OCI-LY7 (cell line): ENCODE measurements around the gene LRRK1. TPM values are rescaled to one million over a fixed set of nuclear protein-coding genes. Genes with fewer than 3 reads are reported as not detected.

Source experiments
- BruUV-seq: library from RNA; stranded (reverse); fragments of 400-500 nt; replicated peaks from 2 replicates; lab custom pipeline; 2021; lab: Mats Ljungman, UMichigan
- CTCF ChIA-PET: fragments of 300-600 bp; sonication (Branson Sonifier 250); formaldehyde crosslinking; loops from one replicate; lab custom pipeline; 2022; ENCODE audit warnings: antibody characterized with exemption; ENCODE audit not compliant: unreplicated experiment; lab: Charles Lee
- POLR2A ChIA-PET: fragments of 300-600 bp; sonication (Branson Sonifier 250); formaldehyde crosslinking; loops from one replicate; lab custom pipeline; 2022; ENCODE audit warnings: antibody characterized with exemption; lab: Charles Lee
- DNase-seq: peaks from one replicate; pipeline ENCODE4 v3.0.0-alpha.2; 2015; ENCODE audit warnings: low spot score
- H2AFZ ChIP-seq: fragments of 200-600 bp; sonication (generic), shearing (Covaris generic); 2 replicates; pipeline ENCODE4 v1.6.1; 2014; ENCODE audit warnings: mild to moderate bottlenecking, antibody characterized with exemption, low read length, moderate library complexity
- H3K27ac ChIP-seq: fragments of 200-600 bp; sonication (generic); 2 replicates; pipeline ENCODE4 v1.5.1; 2014; ENCODE audit warnings: mixed run types, low read depth, mild to moderate bottlenecking, moderate library complexity, low read length, inconsistent platforms; ENCODE audit not compliant: poor library complexity, severe bottlenecking
- H3K36me3 ChIP-seq: fragments of 200-600 bp; sonication (generic); 2 replicates; pipeline ENCODE4 v1.6.1; 2014; ENCODE audit warnings: mild to moderate bottlenecking, antibody characterized with exemption, low read length, moderate library complexity, mixed read lengths; ENCODE audit not compliant: insufficient read depth
- H3K4me1 ChIP-seq: fragments of 200-600 bp; sonication (generic); 2 replicates; pipeline ENCODE4 v1.5.1; 2014; ENCODE audit warnings: mild to moderate bottlenecking, low read length; ENCODE audit not compliant: insufficient read depth, poor library complexity, severe bottlenecking
- H3K4me2 ChIP-seq: fragments of 200-600 bp; sonication (generic); 2 replicates; pipeline ENCODE4 v1.6.1; 2014; ENCODE audit warnings: mild to moderate bottlenecking, low read length
- H3K4me3 ChIP-seq: fragments of 200-600 bp; sonication (generic); 2 replicates; pipeline ENCODE4 v1.5.1; 2014; ENCODE audit warnings: mild to moderate bottlenecking, low read depth, low read length; ENCODE audit not compliant: poor library complexity, severe bottlenecking
- H3K79me2 ChIP-seq: fragments of 200-600 bp; sonication (generic); 2 replicates; pipeline ENCODE4 v1.6.1; 2016; ENCODE audit warnings: low read depth, mild to moderate bottlenecking, low read length, moderate library complexity, mixed read lengths; ENCODE audit not compliant: insufficient read depth
- H3K9me2 ChIP-seq: fragments of 200-600 bp; sonication (generic); 2 replicates; pipeline ENCODE4 v1.6.1; 2016; ENCODE audit warnings: mild to moderate bottlenecking, low read length, mixed read lengths; ENCODE audit not compliant: insufficient read depth
- H3K9me3 ChIP-seq: fragments of 200-600 bp; sonication (generic); 2 replicates; pipeline ENCODE4 v1.6.1; 2014; ENCODE audit warnings: mild to moderate bottlenecking, mixed run types, low read length, mixed read lengths
- H4K20me1 ChIP-seq: fragments of 200-600 bp; sonication (generic); 2 replicates; pipeline ENCODE4 v1.6.1; 2014; ENCODE audit warnings: mild to moderate bottlenecking, antibody characterized with exemption, low read length, moderate library complexity, mixed read lengths; ENCODE audit not compliant: insufficient read depth
- CTCF ChIP-seq: fragments of 200-600 bp; sonication (generic); conservative IDR thresholded peaks from 2 replicates; pipeline ENCODE4 v1.5.1; 2014; ENCODE audit warnings: mild to moderate bottlenecking, antibody characterized with exemption, low read length, moderate library complexity, mixed read lengths
- EZH2phosphoT487 ChIP-seq: fragments of 200-600 bp; sonication (generic); IDR thresholded peaks from 2 replicates; pipeline ENCODE4 v1.6.1; 2018; ENCODE audit warnings: low read depth, borderline replicate concordance, mild to moderate bottlenecking, mixed run types, antibody characterized with exemption, low read length, moderate library complexity, mixed read lengths
- intact Hi-C: fragments of 100-400 bp; cut with micrococcal nuclease; formaldehyde crosslinking; loops from one replicate; pipeline ENCODE4 v1.10.0; 2022; ENCODE audit not compliant: unreplicated experiment
- total RNA-seq, 2 experiments: library from RNA; depleted of rRNA in 1 of 2; stranded (reverse); fragments of >200 nt in 1 of 2; shearing (Covaris generic) in 1 of 2; gene quantifications; 2 replicates each; pipeline ENCODE4 v1.2.3, GENCODE V29; 2014 to 2022

The LRRK1 gene
- total RNA-seq, 2 experiments from 2014 or later: 92.3 to 233 TPM

GRCh38 chr15:101078669-101079323, 159.6 kb downstream of the LRRK1 start:
- TF ChIP-seq EZH2phosphoT487 (no peak), CTCF (no peak)
- Histone ChIP-seq H4K20me1 (no peaks in the 10 kb centered on the region), H3K79me2 (no peaks in the 10 kb centered on the region), H3K9me3 (no peaks in the 10 kb centered on the region), H2AFZ (no peak overlapping the region), H3K9me2 (no peaks in the 10 kb centered on the region), H3K4me3 (no peak overlapping the region), H3K36me3 (no peaks in the 10 kb centered on the region), H3K4me1 (no peaks in the 10 kb centered on the region), H3K4me2 (no peak overlapping the region), H3K27ac (no peak overlapping the region)
- BruUV-seq: no TSS peak
- ChIA-PET CTCF (no interaction called here), POLR2A (no interaction called here)
- intact Hi-C loops: loop anchor here (10.0 kb wide), 1 partner anchor 634 kb away; no protein-coding TSS in a partner anchor
- DNase-seq: no peak

GRCh38 chr15:101081900-101082299, 162.7 kb downstream of the LRRK1 start:
- Histone ChIP-seq H3K4me2 (no peak overlapping the region), H3K4me3 (no peak overlapping the region), H3K9me3 (no peaks in the 10 kb centered on the region), H3K27ac (no peak overlapping the region), H3K4me1 (no peaks in the 10 kb centered on the region), H3K79me2 (no peaks in the 10 kb centered on the region), H2AFZ (no peak overlapping the region), H4K20me1 (no peaks in the 10 kb centered on the region), H3K9me2 (no peaks in the 10 kb centered on the region), H3K36me3 (no peaks in the 10 kb centered on the region)
- TF ChIP-seq CTCF (no peak), EZH2phosphoT487 (no peak)
- no peak for DNase-seq
- ChIA-PET POLR2A (no interaction called here), CTCF (no interaction called here)
- intact Hi-C loops: no loop called here
- BruUV-seq: no TSS peak

- ChIA-PET CTCF (no interaction called here), POLR2A (interaction anchor here (0.6 kb wide), 1 partner anchor 235 kb away, joined by 4 read pairs; no protein-coding TSS in a partner anchor)
- H3K4me3 ChIP-seq: no peak overlapping the region
- H3K27ac ChIP-seq: no peak overlapping the region
- intact Hi-C loops: no loop called here
- H3K79me2 ChIP-seq: no peaks in the 10 kb centered on the region
- H2AFZ ChIP-seq: no peak overlapping the region
- no TSS peak for BruUV-seq
- H3K4me2 ChIP-seq: no peak overlapping the region
- H3K9me2 ChIP-seq: no peaks in the 10 kb centered on the region
- H3K36me3 ChIP-seq: no peaks in the 10 kb centered on the region
- TF ChIP-seq CTCF: no peak
- no peak for TF ChIP-seq EZH2phosphoT487
- H4K20me1 ChIP-seq: no peaks in the 10 kb centered on the region
- H3K4me1 ChIP-seq: no peaks in the 10 kb centered on the region
- DNase-seq: no peak
- no peaks in the 10 kb centered on the region for H3K9me3 ChIP-seq
Observed at GRCh38 chr15:101083336-101084045, 164.3 kb downstream of the LRRK1 start.
